K562 (cell line): ENCODE results near the gene IRF9. TPM values are rescaled to one million over a fixed set of nuclear protein-coding genes. Genes with fewer than 3 reads are reported as not detected.

ENCODE experiments used
- FOXK2 ChIP-seq, 2 experiments: fragments of 450-650 bp; IDR thresholded peaks in 1 of 2; conservative IDR thresholded peaks in 1 of 2; 2 replicates each; pipeline ENCODE4 v1.6.1; 2016; ENCODE audit warnings: low read depth in 2 of 2, mild to moderate bottlenecking in 1 of 2
- FUS ChIP-seq: fragments of 200-400 bp; formaldehyde crosslinking; optimal IDR thresholded peaks from 2 replicates; pipeline ENCODE3; 2017; ENCODE audit warnings: low read depth, low read length
- HMGN3 ChIP-seq: IDR thresholded peaks from 2 replicates; pipeline ENCODE4 v1.6.1; 2011; ENCODE audit warnings: borderline replicate concordance, low read depth, mild to moderate bottlenecking, mixed read lengths, low read length; ENCODE audit not compliant: insufficient read length; ENCODE audit errors: extremely low read depth
- RFX5 ChIP-seq: IDR thresholded peaks from 2 replicates; pipeline ENCODE4 v1.6.1; 2011; ENCODE audit warnings: low read depth, mild to moderate bottlenecking, improper control_type of control experiment, low read length
- SP1 ChIP-seq: sonication (generic); formaldehyde crosslinking; IDR thresholded peaks from 2 replicates; pipeline ENCODE4 v1.8.1; 2022; ENCODE audit warnings: mild to moderate bottlenecking, missing genetic modification reagents
- TBL1XR1 ChIP-seq, 2 experiments: IDR thresholded peaks; 2 replicates each; pipeline ENCODE4 v1.6.1; 2012; ENCODE audit warnings: improper control_type of control experiment in 2 of 2, low read length in 2 of 2, mild to moderate bottlenecking in 1 of 2
- XRCC3 ChIP-seq: fragments of 450-650 bp; IDR thresholded peaks from 2 replicates; pipeline ENCODE4 v1.6.1; 2017; ENCODE audit warnings: mild to moderate bottlenecking, moderate library complexity
- ZNF75A ChIP-seq: fragments of 450-650 bp; formaldehyde crosslinking; IDR thresholded peaks from 2 replicates; pipeline ENCODE4 v1.4.0; 2020; ENCODE audit warnings: mild to moderate bottlenecking
- polyA plus RNA-seq, 8 experiments: library from polyadenylated mRNA; depleted of rRNA in 4 of 8; stranded (reverse) in 5 of 8; unstranded in 3 of 8; fragments of >200 nt; fragmentation: Nextera tagmentation in 2 of 8; fragmentation: Illumina TruSeq in 1 of 8; extraction: Ambion mirVana in 2 of 8; extraction: Trizol in 1 of 8; gene quantifications; 2 replicates each; pipeline versions ENCODE4 v1.2.1 to v1.2.3, GENCODE V29; 2011 to 2014; ENCODE audit warnings: inconsistent platforms in 1 of 8, missing spikeins in 1 of 8
- total RNA-seq, 7 experiments: library from RNA; depleted of rRNA in 6 of 7; stranded (reverse); fragments of >200 nt in 6 of 7; fragmentation: Illumina TruSeq in 2 of 7; extraction: Trizol in 2 of 7; gene quantifications; 2 replicates each; pipeline versions ENCODE4 v1.2.1 to v1.2.3, GENCODE V29; 2011 to 2021; ENCODE audit warnings: low replicate concordance in 1 of 7
- TF ChIP-seq, protein P1 (sequence below), 2 experiments: fragments of 450-650 bp in 1 of 2; sonication (generic) in 1 of 2; formaldehyde crosslinking; conservative IDR thresholded peaks; 2 replicates each; pipeline versions ENCODE4 v1.4.0 to v1.8.1; 2020 to 2022; ENCODE audit warnings: mild to moderate bottlenecking in 1 of 2, missing genetic modification reagents in 1 of 2
- TF ChIP-seq, protein P2 (sequence below): sonication (generic); formaldehyde crosslinking; IDR thresholded peaks from 2 replicates; pipeline ENCODE4 v1.8.1; 2023; ENCODE audit warnings: mild to moderate bottlenecking, missing genetic modification reagents
- TF ChIP-seq, protein P3 (sequence below), 2 experiments: fragments of 450-650 bp in 1 of 2; sonication (generic) in 1 of 2; formaldehyde crosslinking in 1 of 2; IDR thresholded peaks; 2 replicates each; pipeline versions ENCODE4 v1.7.1 to v1.9.0; 2016 to 2022; ENCODE audit warnings: inconsistent platforms in 1 of 2, mild to moderate bottlenecking in 1 of 2, missing genetic modification reagents in 1 of 2
- TF ChIP-seq, protein P4 (sequence below): IDR thresholded peaks from 2 replicates; pipeline ENCODE4 v1.6.1; 2016; ENCODE audit warnings: missing genetic modification characterization, missing compliant biosample characterization

IRF9 gene
- total and polyA plus RNA-seq, 9 of the 15 experiments (the other 6 are each of a cell fraction or from before 2014, with no cell fraction given), result 0.79 to 14.8 (median 6.1) TPM

DNA sequence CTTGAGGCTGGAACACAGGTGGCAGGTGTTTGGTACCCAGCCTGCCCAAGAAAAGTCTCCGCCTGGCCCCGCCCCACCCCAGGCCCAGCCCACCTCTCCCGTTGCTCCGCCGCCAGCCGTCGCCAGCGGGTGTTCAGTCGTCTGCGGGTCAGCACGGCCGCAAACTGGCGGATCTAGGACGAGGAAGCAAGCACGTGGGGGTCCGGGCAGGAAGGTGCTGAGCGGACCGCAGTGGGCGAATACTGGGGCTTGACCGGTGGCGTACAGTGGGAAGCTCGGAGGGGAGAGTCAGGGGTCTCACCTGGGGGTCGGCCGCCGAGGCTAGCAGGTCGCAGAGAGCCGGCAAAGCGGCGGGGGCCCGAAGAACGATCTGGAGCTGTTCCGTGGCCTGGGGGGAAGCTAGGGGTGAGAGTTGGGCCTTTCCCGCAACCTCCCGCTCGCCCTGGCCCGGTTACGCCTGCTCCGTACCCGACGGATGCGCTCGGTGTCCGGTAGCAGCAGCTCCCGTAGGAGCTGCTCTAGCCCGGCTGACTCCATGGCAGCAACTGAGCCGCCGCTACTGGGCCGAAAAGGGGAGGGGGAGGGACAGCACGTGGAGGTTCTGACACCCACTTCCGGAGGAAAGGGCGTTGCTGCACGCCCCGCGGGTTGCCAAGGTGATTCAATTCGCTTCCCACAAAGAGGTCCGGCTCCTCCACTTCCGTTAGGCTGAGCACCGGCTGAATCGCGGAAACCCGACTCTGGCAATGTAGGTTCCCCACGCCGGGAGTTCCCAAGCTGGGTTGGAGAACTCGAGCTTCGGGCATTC is 27.4 kb downstream of the IRF9 start, which contains the start of gene IPO4 (continued):
- TF ChIP-seq HMGN3 (no peak), FUS (no peak), ZNF75A (no peak), FOXK2 (conservative IDR thresholded peaks at IDR 0.05 in 1 of 2, IDR thresholded peaks at IDR 0.05 in 1 of 2; ENCODE audit: low read depth in 2 of 2) (peak; percentile 55 to 69), XRCC3 (no peak), TBL1XR1 (IDR thresholded peaks at IDR 0.05; ENCODE audit: low read length in 2 of 2) (peak in 1 of 2 experiments; percentile 52; a peak in 3 of 4 replicates), SP1 (peak; percentile 83), RFX5 (no peak)
- TF ChIP-seq, protein P1, sequence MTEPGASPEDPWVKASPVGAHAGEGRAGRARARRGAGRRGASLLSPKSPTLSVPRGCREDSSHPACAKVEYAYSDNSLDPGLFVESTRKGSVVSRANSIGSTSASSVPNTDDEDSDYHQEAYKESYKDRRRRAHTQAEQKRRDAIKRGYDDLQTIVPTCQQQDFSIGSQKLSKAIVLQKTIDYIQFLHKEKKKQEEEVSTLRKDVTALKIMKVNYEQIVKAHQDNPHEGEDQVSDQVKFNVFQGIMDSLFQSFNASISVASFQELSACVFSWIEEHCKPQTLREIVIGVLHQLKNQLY (CRISPR knock-in tag; conservative IDR thresholded peaks at IDR 0.05), result no peak
- TF ChIP-seq, protein P2, sequence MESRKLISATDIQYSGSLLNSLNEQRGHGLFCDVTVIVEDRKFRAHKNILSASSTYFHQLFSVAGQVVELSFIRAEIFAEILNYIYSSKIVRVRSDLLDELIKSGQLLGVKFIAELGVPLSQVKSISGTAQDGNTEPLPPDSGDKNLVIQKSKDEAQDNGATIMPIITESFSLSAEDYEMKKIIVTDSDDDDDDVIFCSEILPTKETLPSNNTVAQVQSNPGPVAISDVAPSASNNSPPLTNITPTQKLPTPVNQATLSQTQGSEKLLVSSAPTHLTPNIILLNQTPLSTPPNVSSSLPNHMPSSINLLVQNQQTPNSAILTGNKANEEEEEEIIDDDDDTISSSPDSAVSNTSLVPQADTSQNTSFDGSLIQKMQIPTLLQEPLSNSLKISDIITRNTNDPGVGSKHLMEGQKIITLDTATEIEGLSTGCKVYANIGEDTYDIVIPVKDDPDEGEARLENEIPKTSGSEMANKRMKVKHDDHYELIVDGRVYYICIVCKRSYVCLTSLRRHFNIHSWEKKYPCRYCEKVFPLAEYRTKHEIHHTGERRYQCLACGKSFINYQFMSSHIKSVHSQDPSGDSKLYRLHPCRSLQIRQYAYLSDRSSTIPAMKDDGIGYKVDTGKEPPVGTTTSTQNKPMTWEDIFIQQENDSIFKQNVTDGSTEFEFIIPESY (CRISPR knock-in tag), result no peak
- TF ChIP-seq, protein P3, sequence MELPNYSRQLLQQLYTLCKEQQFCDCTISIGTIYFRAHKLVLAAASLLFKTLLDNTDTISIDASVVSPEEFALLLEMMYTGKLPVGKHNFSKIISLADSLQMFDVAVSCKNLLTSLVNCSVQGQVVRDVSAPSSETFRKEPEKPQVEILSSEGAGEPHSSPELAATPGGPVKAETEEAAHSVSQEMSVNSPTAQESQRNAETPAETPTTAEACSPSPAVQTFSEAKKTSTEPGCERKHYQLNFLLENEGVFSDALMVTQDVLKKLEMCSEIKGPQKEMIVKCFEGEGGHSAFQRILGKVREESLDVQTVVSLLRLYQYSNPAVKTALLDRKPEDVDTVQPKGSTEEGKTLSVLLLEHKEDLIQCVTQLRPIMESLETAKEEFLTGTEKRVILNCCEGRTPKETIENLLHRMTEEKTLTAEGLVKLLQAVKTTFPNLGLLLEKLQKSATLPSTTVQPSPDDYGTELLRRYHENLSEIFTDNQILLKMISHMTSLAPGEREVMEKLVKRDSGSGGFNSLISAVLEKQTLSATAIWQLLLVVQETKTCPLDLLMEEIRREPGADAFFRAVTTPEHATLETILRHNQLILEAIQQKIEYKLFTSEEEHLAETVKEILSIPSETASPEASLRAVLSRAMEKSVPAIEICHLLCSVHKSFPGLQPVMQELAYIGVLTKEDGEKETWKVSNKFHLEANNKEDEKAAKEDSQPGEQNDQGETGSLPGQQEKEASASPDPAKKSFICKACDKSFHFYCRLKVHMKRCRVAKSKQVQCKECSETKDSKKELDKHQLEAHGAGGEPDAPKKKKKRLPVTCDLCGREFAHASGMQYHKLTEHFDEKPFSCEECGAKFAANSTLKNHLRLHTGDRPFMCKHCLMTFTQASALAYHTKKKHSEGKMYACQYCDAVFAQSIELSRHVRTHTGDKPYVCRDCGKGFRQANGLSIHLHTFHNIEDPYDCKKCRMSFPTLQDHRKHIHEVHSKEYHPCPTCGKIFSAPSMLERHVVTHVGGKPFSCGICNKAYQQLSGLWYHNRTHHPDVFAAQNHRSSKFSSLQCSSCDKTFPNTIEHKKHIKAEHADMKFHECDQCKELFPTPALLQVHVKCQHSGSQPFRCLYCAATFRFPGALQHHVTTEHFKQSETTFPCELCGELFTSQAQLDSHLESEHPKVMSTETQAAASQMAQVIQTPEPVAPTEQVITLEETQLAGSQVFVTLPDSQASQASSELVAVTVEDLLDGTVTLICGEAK (IDR thresholded peaks at IDR 0.05), result peak; percentile 99
- TF ChIP-seq, protein P3 (CRISPR knock-in tag; IDR thresholded peaks at IDR 0.05), result no peak
- TF ChIP-seq, protein P4, sequence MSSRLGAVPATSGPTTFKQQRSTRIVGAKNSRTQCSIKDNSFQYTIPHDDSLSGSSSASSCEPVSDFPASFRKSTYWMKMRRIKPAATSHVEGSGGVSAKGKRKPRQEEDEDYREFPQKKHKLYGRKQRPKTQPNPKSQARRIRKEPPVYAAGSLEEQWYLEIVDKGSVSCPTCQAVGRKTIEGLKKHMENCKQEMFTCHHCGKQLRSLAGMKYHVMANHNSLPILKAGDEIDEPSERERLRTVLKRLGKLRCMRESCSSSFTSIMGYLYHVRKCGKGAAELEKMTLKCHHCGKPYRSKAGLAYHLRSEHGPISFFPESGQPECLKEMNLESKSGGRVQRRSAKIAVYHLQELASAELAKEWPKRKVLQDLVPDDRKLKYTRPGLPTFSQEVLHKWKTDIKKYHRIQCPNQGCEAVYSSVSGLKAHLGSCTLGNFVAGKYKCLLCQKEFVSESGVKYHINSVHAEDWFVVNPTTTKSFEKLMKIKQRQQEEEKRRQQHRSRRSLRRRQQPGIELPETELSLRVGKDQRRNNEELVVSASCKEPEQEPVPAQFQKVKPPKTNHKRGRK (tag), result no peak
